ENCODE results near the gene CDH4. TPM values are rescaled to one million over a fixed set of nuclear protein-coding genes. Genes with fewer than 3 reads are reported as not detected.

The CDH4 gene
- total and polyA plus RNA-seq, 2 of the 13 experiments (the other 11 are each of a cell fraction or from before 2014, with no cell fraction given): not detected

DNA sequence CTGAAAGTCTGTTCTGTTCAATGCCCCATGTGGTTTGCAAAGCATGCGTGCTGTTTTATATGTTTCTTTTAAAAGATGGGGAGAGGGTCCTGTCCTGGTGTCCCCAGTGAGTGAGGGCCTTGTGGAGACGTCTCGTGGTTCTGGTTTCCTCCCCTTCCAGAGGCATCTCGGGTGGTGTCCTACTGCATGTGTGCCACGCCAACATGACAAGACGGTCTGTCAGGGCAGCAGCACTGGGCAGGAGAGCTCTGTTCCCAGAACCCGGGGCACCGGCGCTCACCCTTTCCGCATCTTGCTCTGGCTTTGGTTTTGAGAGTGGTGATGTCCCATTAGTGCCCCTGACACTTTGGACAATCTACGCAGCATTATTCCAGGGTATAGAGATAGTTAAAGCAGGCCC is 275.6 kb downstream of the CDH4 start:
- H3K36me3 ChIP-seq (replicated peaks in 1 of 2; ENCODE audit: control insufficient read depth in 1 of 2, insufficient read depth in 2 of 2, low read length in 2 of 2): no peaks in the 10 kb centered on the region
- DNase-seq (ENCODE audit: low spot score) (no peak), ATAC-seq (no peak), FAIRE-seq (no peak)
- no peak overlapping the region for H3K4me2 ChIP-seq (ENCODE audit: low read depth, low read length)
- H3K27me3 ChIP-seq (ENCODE audit: control insufficient read depth in 1 of 2, insufficient read depth in 2 of 2, low read length in 2 of 2): peaks cover 6 to 47% of the 10 kb centered on the region in 2 experiments; a peak in 4 of 5 replicates
- intact Hi-C loops (cut with micrococcal nuclease; ENCODE audit: unreplicated experiment) (no loop called here), in situ Hi-C loops (cut with HindIII; ENCODE audit: extremely low pct_ligation_motif_present, low pct_unique_long_range_greater_than_20kb) (no loop called here)
- H3K9ac ChIP-seq (ENCODE audit: insufficient read depth, low read depth, low read length): no peak overlapping the region
- POLR2A ChIA-PET: no interaction called here
- BruUV-seq (replicated peaks): no TSS peak
- CTCF ChIA-PET (ENCODE audit: low intra/inter-chr PET ratio, low total read pairs): no interaction called here
- WGBS (ENCODE audit: low lambda C conversion rate): 33% methylated on average over 8 of the region's 11 CpGs
- no peak overlapping the region for H2AFZ ChIP-seq (ENCODE audit: low read length)
- no peaks in the 10 kb centered on the region; the same call in 1 of the 2 replicates for H4K20me1 ChIP-seq (ENCODE audit: insufficient read depth, low read length)
- no peaks in the 10 kb centered on the region for H3K79me2 ChIP-seq (ENCODE audit: insufficient read depth, low read length)
- TF ChIP-seq RCOR2 (CRISPR knock-in tag; IDR thresholded peaks at IDR 0.05) (no peak), ONECUT2 (CRISPR knock-in tag; IDR thresholded peaks at IDR 0.05) (no peak), MXI1 (IDR thresholded peaks at IDR 0.05; ENCODE audit: borderline replicate concordance, low read depth, low read length) (no peak), TOPORS (CRISPR knock-in tag; IDR thresholded peaks at IDR 0.05) (no peak), TCF7L2 (IDR thresholded peaks at IDR 0.05; ENCODE audit: low read depth, low read length) (no peak), FOXP1 (IDR thresholded peaks at IDR 0.05) (no peak), FOXP1 (CRISPR knock-in tag; IDR thresholded peaks at IDR 0.05) (no peak)
- TF ChIP-seq, protein P1, sequence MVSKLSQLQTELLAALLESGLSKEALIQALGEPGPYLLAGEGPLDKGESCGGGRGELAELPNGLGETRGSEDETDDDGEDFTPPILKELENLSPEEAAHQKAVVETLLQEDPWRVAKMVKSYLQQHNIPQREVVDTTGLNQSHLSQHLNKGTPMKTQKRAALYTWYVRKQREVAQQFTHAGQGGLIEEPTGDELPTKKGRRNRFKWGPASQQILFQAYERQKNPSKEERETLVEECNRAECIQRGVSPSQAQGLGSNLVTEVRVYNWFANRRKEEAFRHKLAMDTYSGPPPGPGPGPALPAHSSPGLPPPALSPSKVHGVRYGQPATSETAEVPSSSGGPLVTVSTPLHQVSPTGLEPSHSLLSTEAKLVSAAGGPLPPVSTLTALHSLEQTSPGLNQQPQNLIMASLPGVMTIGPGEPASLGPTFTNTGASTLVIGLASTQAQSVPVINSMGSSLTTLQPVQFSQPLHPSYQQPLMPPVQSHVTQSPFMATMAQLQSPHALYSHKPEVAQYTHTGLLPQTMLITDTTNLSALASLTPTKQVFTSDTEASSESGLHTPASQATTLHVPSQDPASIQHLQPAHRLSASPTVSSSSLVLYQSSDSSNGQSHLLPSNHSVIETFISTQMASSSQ (IDR thresholded peaks at IDR 0.05; ENCODE audit: low read depth): no peak
- TF ChIP-seq, protein P1 (CRISPR knock-in tag; IDR thresholded peaks at IDR 0.05; ENCODE audit: borderline replicate concordance): no peak
- TF ChIP-seq, protein P2, sequence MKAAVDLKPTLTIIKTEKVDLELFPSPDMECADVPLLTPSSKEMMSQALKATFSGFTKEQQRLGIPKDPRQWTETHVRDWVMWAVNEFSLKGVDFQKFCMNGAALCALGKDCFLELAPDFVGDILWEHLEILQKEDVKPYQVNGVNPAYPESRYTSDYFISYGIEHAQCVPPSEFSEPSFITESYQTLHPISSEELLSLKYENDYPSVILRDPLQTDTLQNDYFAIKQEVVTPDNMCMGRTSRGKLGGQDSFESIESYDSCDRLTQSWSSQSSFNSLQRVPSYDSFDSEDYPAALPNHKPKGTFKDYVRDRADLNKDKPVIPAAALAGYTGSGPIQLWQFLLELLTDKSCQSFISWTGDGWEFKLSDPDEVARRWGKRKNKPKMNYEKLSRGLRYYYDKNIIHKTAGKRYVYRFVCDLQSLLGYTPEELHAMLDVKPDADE (CRISPR knock-in tag; IDR thresholded peaks at IDR 0.05): no peak
- no peak overlapping the region for H3K4me3 ChIP-seq (replicated peaks in 1 of 3; ENCODE audit: insufficient read depth in 1 of 3, low read depth in 2 of 3, low read length in 3 of 3)
- H3K4me1 ChIP-seq (ENCODE audit: insufficient read depth, low read length): no peaks in the 10 kb centered on the region
- no peak overlapping the region for H3K27ac ChIP-seq (ENCODE audit: extremely low read length, insufficient read depth, low read length)
- no peaks in the 10 kb centered on the region for H3K9me3 ChIP-seq (ENCODE audit: low read length)

All from HepG2 (cell line).